Natural killer cell (primary cell): ENCODE data around the gene PEX13. TPM values are rescaled to one million over a fixed set of nuclear protein-coding genes. Genes with fewer than 3 reads are reported as not detected.

Experiments
- ATAC-seq, 3 donors: fragments of 150-1000 bp in 2 of 3; fragments of 200-7000 bp in 1 of 3; cut with Tn5 transposase; 1 replicate in 1 of 3; 2 replicates in 2 of 3; pipeline ENCODE4 v1.10.0; 2021; ENCODE audit warnings: mild to moderate bottlenecking in 2 of 3, moderate library complexity in 2 of 3
- DNase-seq, 2 donors: peaks; one replicate each; pipeline versions ENCODE4 v3.0.0 to v3.0.0-alpha.2; 2013 to 2021; ENCODE audit warnings: mixed read lengths in 1 of 2
- H3K27ac ChIP-seq: one replicate; pipeline ENCODE4 v1.5.1; 2013; ENCODE audit warnings: mild to moderate bottlenecking, low read length
- H3K27me3 ChIP-seq: one replicate; pipeline ENCODE4 v1.6.1; 2013; ENCODE audit warnings: low read length; ENCODE audit not compliant: control insufficient read depth, insufficient read depth
- H3K36me3 ChIP-seq: one replicate; pipeline ENCODE4 v1.6.1; 2013; ENCODE audit warnings: low read length; ENCODE audit not compliant: control insufficient read depth, insufficient read depth
- H3K4me1 ChIP-seq: one replicate; pipeline ENCODE4 v1.6.1; 2013; ENCODE audit warnings: low read length; ENCODE audit not compliant: control insufficient read depth, insufficient read depth
- H3K4me3 ChIP-seq: one replicate; pipeline ENCODE4 v1.5.1; 2013; ENCODE audit warnings: low read length
- H3K9me3 ChIP-seq: one replicate; pipeline ENCODE4 v1.6.1; 2013; ENCODE audit warnings: low read length; ENCODE audit not compliant: control insufficient read depth, insufficient read depth
- H3K27ac Mint-ChIP-seq, 2 donors: one replicate each; pipeline ENCODE4 v1.8.0; 2022; ENCODE audit warnings: mild to moderate bottlenecking in 2 of 2, mixed read lengths in 2 of 2, moderate library complexity in 1 of 2
- H3K27me3 Mint-ChIP-seq, 2 donors: one replicate each; pipeline ENCODE4 v1.8.0; 2022; ENCODE audit warnings: low read depth in 2 of 2, mixed read lengths in 2 of 2
- H3K36me3 Mint-ChIP-seq: one replicate; pipeline ENCODE4 v1.8.0; 2022; ENCODE audit warnings: mixed read lengths
- H3K4me1 Mint-ChIP-seq, 2 donors: one replicate each; pipeline ENCODE4 v1.8.0; 2022; ENCODE audit warnings: mixed read lengths in 2 of 2
- H3K4me3 Mint-ChIP-seq: one replicate; pipeline ENCODE4 v1.8.0; 2022; ENCODE audit warnings: mild to moderate bottlenecking, moderate library complexity, mixed read lengths
- H3K9me3 Mint-ChIP-seq, 2 donors: one replicate each; pipeline ENCODE4 v1.8.0; 2022; ENCODE audit warnings: mixed read lengths in 2 of 2
- CTCF ChIP-seq: fragments of 200-600 bp; IDR thresholded peaks from one replicate; pipeline ENCODE4 v1.8.0; 2022; ENCODE audit warnings: antibody characterized with exemption
- WGBS: methylation state at CpG from one replicate; pipeline ENCODE4 v1.1.7; 2013; ENCODE audit warnings: missing lambda C conversion rate; ENCODE audit not compliant: insufficient coverage; 5-methylcytosine and 5-hydroxymethylcytosine counted together
- intact Hi-C: fragments of 100-400 bp; cut with micrococcal nuclease; formaldehyde crosslinking; loops from one replicate; pipeline ENCODE4 v1.14.2; 2022
- total RNA-seq, 4 donors: library from RNA; stranded (reverse); fragments of 120-200 nt in 1 of 4; gene quantifications; one replicate each; pipeline versions ENCODE4 v1.2.3 to v1.2.4, GENCODE V29; 2013 to 2022

PEX13 gene
- total RNA-seq, 3 donors from 2014 or later (not counting 1 experiment from before 2014, with no cell fraction given), result 15.8 to 18.1 (median 17.9) TPM

GRCh38 chr2:60974652-60975051, 42.9 kb upstream of the PEX13 start:
- H3K27ac ChIP-seq, result no peak overlapping the region
- intact Hi-C loops, result no loop called here
- no peak overlapping the region for H3K4me3 ChIP-seq
- H3K36me3 Mint-ChIP-seq, result no peaks in the 10 kb centered on the region
- TF ChIP-seq CTCF, result no peak
- H3K4me1 ChIP-seq, result no peaks in the 10 kb centered on the region
- no peak overlapping the region for H3K4me3 Mint-ChIP-seq
- ATAC-seq (no peak), DNase-seq (no peak)
- 98% methylated on average over 16 of the region's 16 CpGs for WGBS
- no peaks in the 10 kb centered on the region for H3K27me3 Mint-ChIP-seq
- H3K27ac Mint-ChIP-seq, result no peak overlapping the region
- H3K36me3 ChIP-seq, result no peaks in the 10 kb centered on the region
- peaks cover 1 to 6% of the 10 kb centered on the region in 2 donors for H3K4me1 Mint-ChIP-seq
- H3K9me3 ChIP-seq, result no peaks in the 10 kb centered on the region
- no peaks in the 10 kb centered on the region for H3K9me3 Mint-ChIP-seq
- no peaks in the 10 kb centered on the region for H3K27me3 ChIP-seq

- Histone ChIP-seq H3K27me3 (no peaks in the 10 kb centered on the region), H3K9me3 (no peaks in the 10 kb centered on the region), H3K36me3 (no peaks in the 10 kb centered on the region), H3K4me1 (peaks cover 3% of the 10 kb centered on the region), H3K4me3 (no peak overlapping the region), H3K27ac (no peak overlapping the region)
- TF ChIP-seq CTCF, result no peak
- WGBS, result 90% methylated on average over 2 of the region's 3 CpGs
- no peaks in the 10 kb centered on the region for H3K9me3 Mint-ChIP-seq
- no peak overlapping the region for H3K4me3 Mint-ChIP-seq
- H3K27ac Mint-ChIP-seq, result no peak overlapping the region
- ATAC-seq (no peak), DNase-seq (no peak)
- peaks cover 10 to 15% of the 10 kb centered on the region in 2 donors for H3K4me1 Mint-ChIP-seq
- H3K27me3 Mint-ChIP-seq, result no peaks in the 10 kb centered on the region
- intact Hi-C loops, result no loop called here
- no peaks in the 10 kb centered on the region for H3K36me3 Mint-ChIP-seq
These were observed 41.2 kb upstream of the PEX13 start for GRCh38 chr2:60976256-60976850.

- ATAC-seq, result no peak
- no peak overlapping the region for H3K4me3 Mint-ChIP-seq
These were observed 40.5 kb upstream of the PEX13 start for GRCh38 chr2:60976875-60977561.

More at GRCh38 chr2:60976875-60977561, 40.5 kb upstream of the PEX13 start:
- no peaks in the 10 kb centered on the region for H3K27me3 Mint-ChIP-seq
- DNase-seq, result no peak
- TF ChIP-seq CTCF, result no peak
- peaks cover 10 to 15% of the 10 kb centered on the region in 2 donors for H3K4me1 Mint-ChIP-seq
- H3K4me3 ChIP-seq, result no peak overlapping the region
- no peak overlapping the region for H3K27ac ChIP-seq
- peaks cover 3% of the 10 kb centered on the region for H3K4me1 ChIP-seq
- H3K9me3 Mint-ChIP-seq, result no peaks in the 10 kb centered on the region
- H3K36me3 Mint-ChIP-seq, result no peaks in the 10 kb centered on the region
- no peaks in the 10 kb centered on the region for H3K9me3 ChIP-seq
- WGBS, result 47% methylated on average over 5 of the region's 5 CpGs
- no peaks in the 10 kb centered on the region for H3K27me3 ChIP-seq
- H3K27ac Mint-ChIP-seq, result no peak overlapping the region
- no peaks in the 10 kb centered on the region for H3K36me3 ChIP-seq
- intact Hi-C loops, result no loop called here
